Natural killer cell (primary cell): Measurements from ENCODE around the gene DHDDS. TPM values are rescaled to one million over a fixed set of nuclear protein-coding genes. Genes with fewer than 3 reads are reported as not detected.
A peak's percentile ranks its signal among the peaks of the same experiment; 100 is the strongest.

Experiments
- ATAC-seq, 3 donors: fragments of 150-1000 bp in 2 of 3; fragments of 200-7000 bp in 1 of 3; cut with Tn5 transposase; 1 replicate in 1 of 3; 2 replicates in 2 of 3; pipeline ENCODE4 v1.10.0; 2021; ENCODE audit warnings: mild to moderate bottlenecking in 2 of 3, moderate library complexity in 2 of 3
- DNase-seq, 2 donors: peaks; one replicate each; pipeline versions ENCODE4 v3.0.0 to v3.0.0-alpha.2; 2013 to 2021; ENCODE audit warnings: mixed read lengths in 1 of 2
- H3K27ac ChIP-seq: one replicate; pipeline ENCODE4 v1.5.1; 2013; ENCODE audit warnings: mild to moderate bottlenecking, low read length
- H3K27me3 ChIP-seq: one replicate; pipeline ENCODE4 v1.6.1; 2013; ENCODE audit warnings: low read length; ENCODE audit not compliant: control insufficient read depth, insufficient read depth
- H3K36me3 ChIP-seq: one replicate; pipeline ENCODE4 v1.6.1; 2013; ENCODE audit warnings: low read length; ENCODE audit not compliant: control insufficient read depth, insufficient read depth
- H3K4me1 ChIP-seq: one replicate; pipeline ENCODE4 v1.6.1; 2013; ENCODE audit warnings: low read length; ENCODE audit not compliant: control insufficient read depth, insufficient read depth
- H3K4me3 ChIP-seq: one replicate; pipeline ENCODE4 v1.5.1; 2013; ENCODE audit warnings: low read length
- H3K9me3 ChIP-seq: one replicate; pipeline ENCODE4 v1.6.1; 2013; ENCODE audit warnings: low read length; ENCODE audit not compliant: control insufficient read depth, insufficient read depth
- H3K27ac Mint-ChIP-seq, 2 donors: one replicate each; pipeline ENCODE4 v1.8.0; 2022; ENCODE audit warnings: mild to moderate bottlenecking in 2 of 2, mixed read lengths in 2 of 2, moderate library complexity in 1 of 2
- H3K27me3 Mint-ChIP-seq, 2 donors: one replicate each; pipeline ENCODE4 v1.8.0; 2022; ENCODE audit warnings: low read depth in 2 of 2, mixed read lengths in 2 of 2
- H3K36me3 Mint-ChIP-seq: one replicate; pipeline ENCODE4 v1.8.0; 2022; ENCODE audit warnings: mixed read lengths
- H3K4me1 Mint-ChIP-seq, 2 donors: one replicate each; pipeline ENCODE4 v1.8.0; 2022; ENCODE audit warnings: mixed read lengths in 2 of 2
- H3K4me3 Mint-ChIP-seq: one replicate; pipeline ENCODE4 v1.8.0; 2022; ENCODE audit warnings: mild to moderate bottlenecking, moderate library complexity, mixed read lengths
- H3K9me3 Mint-ChIP-seq, 2 donors: one replicate each; pipeline ENCODE4 v1.8.0; 2022; ENCODE audit warnings: mixed read lengths in 2 of 2
- WGBS: methylation state at CpG from one replicate; pipeline ENCODE4 v1.1.7; 2013; ENCODE audit warnings: missing lambda C conversion rate; ENCODE audit not compliant: insufficient coverage; 5-methylcytosine and 5-hydroxymethylcytosine counted together
- intact Hi-C: fragments of 100-400 bp; cut with micrococcal nuclease; formaldehyde crosslinking; loops from one replicate; pipeline ENCODE4 v1.14.2; 2022
- total RNA-seq, 4 donors: library from RNA; stranded (reverse); fragments of 120-200 nt in 1 of 4; gene quantifications; one replicate each; pipeline versions ENCODE4 v1.2.3 to v1.2.4, GENCODE V29; 2013 to 2022
- TF ChIP-seq, protein P1 (sequence below): fragments of 200-600 bp; IDR thresholded peaks from one replicate; pipeline ENCODE4 v1.8.0; 2022; ENCODE audit warnings: antibody characterized with exemption

Gene DHDDS
- total RNA-seq, 3 donors from 2014 or later (not counting 1 experiment from before 2014, with no cell fraction given): 39.6 to 48.6 (median 43.4) TPM

DNA sequence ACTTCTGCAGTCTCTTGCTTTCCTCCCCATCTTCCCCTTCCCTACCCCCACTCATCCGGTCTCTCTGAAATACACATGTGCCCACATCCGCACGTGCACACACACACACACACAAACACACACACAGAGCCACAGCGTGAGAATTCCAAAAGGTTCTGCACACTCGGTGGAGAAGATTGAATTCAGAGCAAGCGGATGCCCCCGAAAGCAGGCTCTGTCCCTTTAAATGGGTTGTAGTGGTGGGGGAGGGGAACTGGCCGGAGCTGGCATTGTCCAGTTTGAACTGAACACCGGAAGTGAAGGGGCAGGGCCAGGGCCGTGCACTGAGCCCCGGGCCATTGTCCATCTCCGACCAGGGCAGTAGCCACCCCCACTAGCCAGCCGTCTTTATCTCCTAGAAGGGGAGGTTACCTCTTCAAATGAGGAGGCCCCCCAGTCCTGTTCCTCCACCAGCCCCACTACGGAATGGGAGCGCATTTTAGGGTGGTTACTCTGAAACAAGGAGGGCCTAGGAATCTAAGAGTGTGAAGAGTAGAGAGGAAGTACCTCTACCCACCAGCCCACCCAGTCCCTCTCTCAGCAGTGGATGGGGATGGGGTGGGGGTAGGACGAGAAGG is 22.8 kb upstream of the DHDDS start:
- no peak overlapping the region for H3K27ac Mint-ChIP-seq
- intact Hi-C loops: no loop called here
- WGBS: 8% methylated on average over 12 of the region's 16 CpGs
- Histone ChIP-seq H3K4me3 (no peak overlapping the region), H3K9me3 (no peaks in the 10 kb centered on the region), H3K4me1 (peaks cover 12% of the 10 kb centered on the region), H3K27me3 (peaks cover 50% of the 10 kb centered on the region), H3K36me3 (no peaks in the 10 kb centered on the region), H3K27ac (no peak overlapping the region)
- no peaks in the 10 kb centered on the region for H3K9me3 Mint-ChIP-seq
- H3K4me3 Mint-ChIP-seq: peak overlapping the region; percentile 21
- H3K36me3 Mint-ChIP-seq: no peaks in the 10 kb centered on the region
- TF ChIP-seq, protein P1, sequence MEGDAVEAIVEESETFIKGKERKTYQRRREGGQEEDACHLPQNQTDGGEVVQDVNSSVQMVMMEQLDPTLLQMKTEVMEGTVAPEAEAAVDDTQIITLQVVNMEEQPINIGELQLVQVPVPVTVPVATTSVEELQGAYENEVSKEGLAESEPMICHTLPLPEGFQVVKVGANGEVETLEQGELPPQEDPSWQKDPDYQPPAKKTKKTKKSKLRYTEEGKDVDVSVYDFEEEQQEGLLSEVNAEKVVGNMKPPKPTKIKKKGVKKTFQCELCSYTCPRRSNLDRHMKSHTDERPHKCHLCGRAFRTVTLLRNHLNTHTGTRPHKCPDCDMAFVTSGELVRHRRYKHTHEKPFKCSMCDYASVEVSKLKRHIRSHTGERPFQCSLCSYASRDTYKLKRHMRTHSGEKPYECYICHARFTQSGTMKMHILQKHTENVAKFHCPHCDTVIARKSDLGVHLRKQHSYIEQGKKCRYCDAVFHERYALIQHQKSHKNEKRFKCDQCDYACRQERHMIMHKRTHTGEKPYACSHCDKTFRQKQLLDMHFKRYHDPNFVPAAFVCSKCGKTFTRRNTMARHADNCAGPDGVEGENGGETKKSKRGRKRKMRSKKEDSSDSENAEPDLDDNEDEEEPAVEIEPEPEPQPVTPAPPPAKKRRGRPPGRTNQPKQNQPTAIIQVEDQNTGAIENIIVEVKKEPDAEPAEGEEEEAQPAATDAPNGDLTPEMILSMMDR: no peak
- DNase-seq: peak in 1 of 2 donors; percentile 42
- H3K27me3 Mint-ChIP-seq: peaks cover 56 to 67% of the 10 kb centered on the region in 2 donors
- peaks cover 9 to 29% of the 10 kb centered on the region in 2 donors for H3K4me1 Mint-ChIP-seq
- no peak for ATAC-seq

DNA sequence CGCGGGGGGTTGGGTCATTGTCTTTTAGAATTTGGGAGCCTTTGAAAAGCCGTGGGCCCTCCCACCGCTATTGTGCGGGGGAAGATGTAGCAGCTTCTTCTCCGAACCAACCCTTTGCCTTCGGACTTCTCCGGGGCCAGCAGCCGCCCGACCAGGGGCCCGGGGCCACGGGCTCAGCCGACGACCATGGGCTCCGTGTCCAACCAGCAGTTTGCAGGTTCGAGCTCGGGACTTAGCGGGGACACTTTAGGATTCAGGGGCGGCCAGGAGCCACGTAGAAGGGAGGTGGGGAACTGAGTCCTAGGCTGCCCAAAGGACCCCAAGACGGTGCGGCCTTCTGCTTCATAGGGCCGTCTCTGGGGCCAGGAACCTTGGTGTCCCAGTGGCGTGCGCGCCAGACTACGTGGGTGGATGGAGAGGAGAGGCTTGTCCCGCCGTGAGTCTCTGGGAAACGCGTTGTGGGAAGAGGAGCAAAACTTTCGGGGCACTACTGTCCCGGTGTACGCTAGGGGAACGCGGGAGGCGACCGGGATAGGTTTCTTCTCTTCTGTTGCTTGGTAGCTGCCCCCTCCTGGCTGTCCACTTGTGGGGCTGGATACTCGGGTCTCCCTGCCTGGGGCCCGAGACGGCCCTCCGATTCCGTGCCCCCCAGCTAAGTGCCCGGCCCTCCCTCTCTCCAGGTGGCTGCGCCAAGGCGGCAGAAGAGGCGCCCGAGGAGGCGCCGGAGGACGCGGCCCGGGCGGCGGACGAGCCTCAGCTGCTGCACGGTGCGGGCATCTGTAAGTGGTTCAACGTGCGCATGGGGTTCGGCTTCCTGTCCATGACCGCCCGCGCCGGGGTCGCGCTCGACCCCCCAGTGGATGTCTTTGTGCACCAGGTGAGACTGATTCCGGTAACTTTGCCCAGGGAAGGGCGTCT is 21.2 kb upstream of the DHDDS start, which contains the start of gene LIN28A:
Gene LIN28A, plus strand, starts transcription at position 112 of the 918 bp plus-strand sequence. Its CDS starts 75 bp downstream, at position 187.
- WGBS: 6% methylated on average over 70 of the region's 70 CpGs
- Mint-ChIP-seq H3K4me3 (no peak within 1 kb of the TSS), H3K9me3 (no peaks in the 10 kb centered on the region), H3K27me3 (peaks cover 58 to 74% of the 10 kb centered on the region in 2 donors), H3K4me1 (peaks cover 9 to 29% of the 10 kb centered on the region in 2 donors), H3K27ac (no peak within 1 kb of the TSS), H3K36me3 (no peaks in the 10 kb centered on the region)
- ATAC-seq (no peak), DNase-seq (no peak)
- Histone ChIP-seq H3K4me3 (no peak within 1 kb of the TSS), H3K36me3 (no peaks in the 10 kb centered on the region), H3K9me3 (no peaks in the 10 kb centered on the region), H3K4me1 (peaks cover 12% of the 10 kb centered on the region), H3K27ac (no peak within 1 kb of the TSS), H3K27me3 (peaks cover 56% of the 10 kb centered on the region)
- TF ChIP-seq, protein P1: no peak
- intact Hi-C loops: loop anchor here (10.0 kb wide), 1 partner anchor 46 kb away; no protein-coding TSS in a partner anchor

DNA sequence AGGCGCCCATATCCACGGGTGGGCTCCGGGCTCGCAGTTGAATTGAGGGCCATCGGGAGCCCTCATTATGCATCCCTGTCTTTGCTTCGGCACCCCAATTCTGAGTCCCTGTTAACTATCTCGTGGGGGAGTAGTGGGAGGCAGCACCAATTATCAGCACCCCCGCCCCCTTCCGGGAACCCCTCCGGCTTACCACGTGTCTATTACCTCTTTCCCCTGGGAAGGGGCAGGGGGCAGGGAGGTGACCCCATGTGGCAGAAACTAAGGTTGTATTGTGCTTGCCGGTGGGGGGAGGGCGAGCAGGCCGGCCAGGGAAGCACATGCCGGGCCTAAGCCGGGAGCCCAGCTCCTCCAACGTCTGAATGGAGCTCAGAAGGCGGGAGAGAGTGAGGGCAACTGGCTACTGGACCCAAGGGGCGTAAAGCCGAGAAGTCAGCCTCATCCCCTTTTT is 20.5 kb upstream of the DHDDS start:
- Mint-ChIP-seq H3K27me3 (peaks cover 52 to 68% of the 10 kb centered on the region in 2 donors), H3K27ac (no peak overlapping the region), H3K9me3 (no peaks in the 10 kb centered on the region), H3K4me3 (no peak overlapping the region), H3K36me3 (no peaks in the 10 kb centered on the region), H3K4me1 (peaks cover 9 to 29% of the 10 kb centered on the region in 2 donors)
- ATAC-seq (no peak), DNase-seq (no peak)
- 21% methylated on average over 18 of the region's 20 CpGs for WGBS
- TF ChIP-seq, protein P1: no peak
- no peak overlapping the region for H3K27ac ChIP-seq
- no peaks in the 10 kb centered on the region for H3K36me3 ChIP-seq
- H3K9me3 ChIP-seq: no peaks in the 10 kb centered on the region
- peaks cover 56% of the 10 kb centered on the region for H3K27me3 ChIP-seq
- no peak overlapping the region for H3K4me3 ChIP-seq
- intact Hi-C loops: loop anchor here (10.0 kb wide), 1 partner anchor 47 kb away; no protein-coding TSS in a partner anchor
- peaks cover 12% of the 10 kb centered on the region for H3K4me1 ChIP-seq
